PC-3 (cell line): ENCODE results near the gene CADM4.

Experiments
- EZH2 ChIP-seq: fragments of 300-600 bp; sonication (generic); IDR thresholded peaks from one replicate; pipeline ENCODE4 v1.6.1; 2017; ENCODE audit warnings: antibody characterized with exemption, mild to moderate bottlenecking, low read length; ENCODE audit not compliant: unreplicated experiment
- EZH2phosphoT487 ChIP-seq: fragments of 300-600 bp; sonication (generic); IDR thresholded peaks from 2 replicates; pipeline ENCODE4 v1.6.1; 2018; ENCODE audit warnings: mild to moderate bottlenecking, antibody characterized with exemption, low read length, borderline replicate concordance
- TF ChIP-seq, protein P1 (sequence below): fragments of 300-600 bp; sonication (generic); conservative IDR thresholded peaks from 2 replicates; pipeline ENCODE4 v1.5.1; 2017; ENCODE audit warnings: antibody characterized with exemption, low read depth, mild to moderate bottlenecking, low read length

GRCh38 chr19:43584484-43584883 lies 55.2 kb downstream of the CADM4 start:
- TF ChIP-seq EZH2phosphoT487 (no peak), EZH2 (no peak)
- TF ChIP-seq, protein P1, sequence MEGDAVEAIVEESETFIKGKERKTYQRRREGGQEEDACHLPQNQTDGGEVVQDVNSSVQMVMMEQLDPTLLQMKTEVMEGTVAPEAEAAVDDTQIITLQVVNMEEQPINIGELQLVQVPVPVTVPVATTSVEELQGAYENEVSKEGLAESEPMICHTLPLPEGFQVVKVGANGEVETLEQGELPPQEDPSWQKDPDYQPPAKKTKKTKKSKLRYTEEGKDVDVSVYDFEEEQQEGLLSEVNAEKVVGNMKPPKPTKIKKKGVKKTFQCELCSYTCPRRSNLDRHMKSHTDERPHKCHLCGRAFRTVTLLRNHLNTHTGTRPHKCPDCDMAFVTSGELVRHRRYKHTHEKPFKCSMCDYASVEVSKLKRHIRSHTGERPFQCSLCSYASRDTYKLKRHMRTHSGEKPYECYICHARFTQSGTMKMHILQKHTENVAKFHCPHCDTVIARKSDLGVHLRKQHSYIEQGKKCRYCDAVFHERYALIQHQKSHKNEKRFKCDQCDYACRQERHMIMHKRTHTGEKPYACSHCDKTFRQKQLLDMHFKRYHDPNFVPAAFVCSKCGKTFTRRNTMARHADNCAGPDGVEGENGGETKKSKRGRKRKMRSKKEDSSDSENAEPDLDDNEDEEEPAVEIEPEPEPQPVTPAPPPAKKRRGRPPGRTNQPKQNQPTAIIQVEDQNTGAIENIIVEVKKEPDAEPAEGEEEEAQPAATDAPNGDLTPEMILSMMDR: no peak
